VCaP (cell line): ENCODE data around the gene CRB1.

ENCODE experiments used
- H3K27ac ChIP-seq: fragments of 450-650 bp; 2 replicates; pipeline ENCODE4 v1.5.1; 2017
- CTCF ChIP-seq: fragments of 450-650 bp; conservative IDR thresholded peaks from 2 replicates; pipeline ENCODE4 v1.5.1; 2017; ENCODE audit warnings: mild to moderate bottlenecking, moderate library complexity

Gene CRB1

GRCh38 chr1:197453376-197454058 lies 185.5 kb downstream of the CRB1 start:
- no peak overlapping the region for H3K27ac ChIP-seq
- no peak for TF ChIP-seq CTCF

GRCh38 chr1:197462539-197462938 lies 194.5 kb downstream of the CRB1 start:
- TF ChIP-seq CTCF: no peak
- peak overlapping the region; percentile 3; the same call in 1 of the 2 replicates for H3K27ac ChIP-seq

- TF ChIP-seq CTCF: no peak
- H3K27ac ChIP-seq: peak overlapping the region; percentile 3; the same call in 1 of the 2 replicates
Measured at GRCh38 chr1:197463142-197463541, 195.1 kb downstream of the CRB1 start.

- H3K27ac ChIP-seq: no peak overlapping the region
- no peak for TF ChIP-seq CTCF
Measured at GRCh38 chr1:197464044-197464443, 196.0 kb downstream of the CRB1 start.

- TF ChIP-seq CTCF: no peak
- no peak overlapping the region for H3K27ac ChIP-seq
Measured at GRCh38 chr1:197465528-197466327, 197.7 kb downstream of the CRB1 start.

- no peak for TF ChIP-seq CTCF
- no peak overlapping the region for H3K27ac ChIP-seq
Measured at GRCh38 chr1:197466813-197467212, 198.8 kb downstream of the CRB1 start.

GRCh38 chr1:197467881-197468280 lies 199.8 kb downstream of the CRB1 start:
- no peak for TF ChIP-seq CTCF
- H3K27ac ChIP-seq: 0 out of 2 replicates have a peak overlapping the region, but pooled peaks have one; percentile 5
